GM18520 (cell line): ENCODE results near the gene SLC6A20.
"Not testable (repeated sequence)": the region's sequence is repeated elsewhere in the genome, so short reads cannot be mapped to it uniquely, and the experiment has no call there.

Experiments
- ATAC-seq: cut with Tn5 transposase; IDR thresholded peaks from one replicate; pipeline ENCODE4 v1.9.1; 2021; ENCODE audit not compliant: unreplicated experiment

Gene SLC6A20

DNA sequence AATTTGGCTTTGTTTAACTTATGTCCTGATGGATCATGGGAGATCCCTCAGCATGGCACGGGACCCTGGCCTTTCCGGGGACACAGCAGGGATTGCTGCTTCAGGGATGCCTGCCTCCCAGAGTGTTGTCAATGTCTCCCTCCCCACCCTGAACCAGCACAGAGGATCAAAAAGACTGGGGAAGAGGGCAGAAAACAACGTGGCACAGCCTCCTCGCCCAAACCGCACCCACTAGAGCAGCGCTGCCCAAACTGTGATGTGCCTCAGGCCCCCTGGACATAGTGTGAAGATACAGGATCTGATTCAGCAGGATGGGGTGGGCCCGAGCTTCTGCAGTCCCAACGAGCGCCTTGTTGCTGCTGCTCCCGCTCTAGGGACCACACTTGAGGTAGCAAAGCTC is 34.5 kb downstream of the SLC6A20 start:
- ATAC-seq: no peak

- ATAC-seq: no peak
Measured at GRCh38 chr3:45760878-45761711, 35.2 kb downstream of the SLC6A20 start.

DNA sequence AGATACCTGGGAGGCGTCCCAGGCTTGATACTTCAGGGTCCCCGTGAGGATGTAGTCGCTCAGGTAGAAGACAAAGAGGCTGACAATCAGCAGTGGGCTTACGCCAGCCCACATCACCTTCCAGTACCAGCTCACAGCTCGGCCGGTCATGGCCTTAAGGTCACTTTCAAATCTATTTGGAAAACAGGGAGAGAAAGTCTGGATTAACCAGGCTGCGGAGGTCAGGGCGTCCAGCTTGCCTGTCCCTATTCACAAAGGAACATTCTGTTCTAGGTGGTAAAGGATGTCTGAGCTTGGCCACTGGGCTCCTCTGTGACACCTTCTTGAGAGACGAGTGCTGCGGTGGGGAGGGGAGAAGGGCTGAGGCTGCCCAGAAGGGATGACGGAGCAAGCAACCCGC is 36.5 kb downstream of the SLC6A20 start:
- ATAC-seq: no peak

- no peak for ATAC-seq
Measured at GRCh38 chr3:45758871-45759270, 37.5 kb downstream of the SLC6A20 start.

GRCh38 chr3:45757141-45757540 is 39.2 kb downstream of the SLC6A20 start:
- ATAC-seq: not testable (repeated sequence)

GRCh38 chr3:45756055-45756454 is 40.3 kb downstream of the SLC6A20 start:
- no peak for ATAC-seq

DNA sequence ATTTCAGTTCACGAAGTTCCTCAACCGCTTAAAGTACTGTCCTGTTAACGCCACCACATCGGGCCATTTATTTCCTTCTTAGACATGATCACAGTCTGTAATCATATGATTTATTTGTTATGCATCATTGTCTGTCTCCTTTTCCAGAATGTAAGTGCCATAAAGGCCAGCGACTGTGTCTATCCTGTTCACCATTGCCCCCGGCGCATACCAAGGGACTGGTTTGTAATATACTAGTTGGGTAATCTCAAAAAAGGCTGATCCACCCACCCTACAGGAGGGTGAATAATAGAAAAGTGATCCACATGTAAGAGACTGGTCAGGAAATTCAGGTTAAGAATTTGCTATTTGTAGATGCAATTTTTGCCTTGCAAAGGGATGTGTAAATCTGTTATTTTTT is 41.9 kb downstream of the SLC6A20 start:
- no peak for ATAC-seq

GRCh38 chr3:45753095-45753494 is 43.2 kb downstream of the SLC6A20 start:
- ATAC-seq: no peak

DNA sequence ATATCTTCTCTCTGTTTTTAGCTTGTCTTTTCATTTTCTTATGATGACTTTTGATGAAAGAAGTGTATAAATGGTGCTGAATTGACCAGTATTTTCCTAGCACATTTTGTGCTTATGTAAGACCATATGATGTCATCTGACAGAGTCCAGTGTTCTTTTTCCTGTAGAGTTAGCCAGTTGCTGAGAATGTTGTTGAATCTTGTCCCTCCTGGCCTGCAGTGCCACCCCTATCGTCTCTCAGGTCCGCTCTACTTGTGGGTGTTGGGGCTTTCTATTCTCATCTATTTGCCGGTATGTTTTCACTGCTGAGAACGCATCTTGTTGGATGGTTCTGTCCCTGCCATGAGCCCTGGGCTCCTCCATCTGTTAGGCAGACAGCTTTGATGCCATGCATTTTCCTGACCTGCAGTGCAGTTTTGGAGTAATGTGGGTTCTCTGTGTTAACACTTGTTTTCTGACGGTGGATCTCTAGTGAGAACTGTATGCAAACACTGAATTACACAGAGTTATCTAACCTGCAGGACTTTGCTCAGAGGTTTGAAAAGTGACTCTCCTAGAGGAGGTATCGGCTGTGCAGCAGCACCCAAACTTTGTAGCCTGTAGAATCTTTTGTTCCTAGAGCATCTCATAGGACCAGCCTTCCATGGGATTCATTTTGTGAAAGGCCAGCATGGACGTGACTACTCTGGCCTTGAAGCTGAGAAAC is 44.6 kb downstream of the SLC6A20 start:
- ATAC-seq: no peak

DNA sequence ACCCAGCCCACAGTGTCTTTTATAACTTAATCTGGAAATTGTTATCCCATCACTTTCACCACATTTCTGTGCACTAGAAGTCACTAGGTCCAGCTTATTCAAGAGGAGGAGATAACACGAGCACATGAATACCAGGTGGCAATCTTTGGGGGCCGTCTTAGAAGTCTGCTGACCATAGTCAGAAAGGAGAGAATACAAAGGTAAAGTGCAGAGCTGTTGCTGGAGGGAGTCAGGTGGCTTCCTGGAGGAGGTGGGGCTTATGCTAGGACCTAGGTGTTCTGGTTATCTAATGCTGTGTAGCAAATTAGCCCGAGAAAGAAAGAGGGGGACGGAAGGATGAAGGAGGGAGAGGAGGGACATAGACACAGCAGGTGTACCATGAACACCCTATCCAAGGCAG is 46.5 kb downstream of the SLC6A20 start:
- no peak for ATAC-seq

DNA sequence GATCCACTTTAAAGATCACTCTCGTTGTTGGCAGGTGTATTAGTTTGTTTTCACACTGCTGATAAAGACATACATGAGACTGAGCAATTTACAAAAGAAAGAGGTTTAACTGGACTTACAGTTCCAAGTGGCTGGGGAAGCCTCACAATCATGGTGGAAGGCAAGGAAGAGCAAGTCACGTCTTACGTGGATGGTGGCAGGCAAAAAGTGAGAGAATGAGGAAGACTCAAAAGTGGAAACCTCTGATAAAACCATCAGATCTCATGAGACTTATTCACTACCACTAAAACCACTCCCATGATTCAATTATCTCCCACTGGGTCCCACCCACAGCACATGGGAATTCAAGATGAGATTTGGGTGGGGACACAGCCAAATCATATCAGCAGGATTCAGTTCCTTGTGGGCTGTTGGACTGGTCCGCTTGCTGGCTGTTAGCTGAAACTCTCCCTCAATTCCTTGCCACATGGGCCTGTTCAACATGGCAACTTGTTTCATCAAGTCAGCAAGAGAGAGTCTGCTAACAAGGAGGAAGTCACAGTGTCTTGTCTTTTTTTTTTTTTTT is 47.2 kb downstream of the SLC6A20 start:
- not testable (repeated sequence) for ATAC-seq

GRCh38 chr3:45748068-45748467 is 48.3 kb downstream of the SLC6A20 start:
- no peak for ATAC-seq

DNA sequence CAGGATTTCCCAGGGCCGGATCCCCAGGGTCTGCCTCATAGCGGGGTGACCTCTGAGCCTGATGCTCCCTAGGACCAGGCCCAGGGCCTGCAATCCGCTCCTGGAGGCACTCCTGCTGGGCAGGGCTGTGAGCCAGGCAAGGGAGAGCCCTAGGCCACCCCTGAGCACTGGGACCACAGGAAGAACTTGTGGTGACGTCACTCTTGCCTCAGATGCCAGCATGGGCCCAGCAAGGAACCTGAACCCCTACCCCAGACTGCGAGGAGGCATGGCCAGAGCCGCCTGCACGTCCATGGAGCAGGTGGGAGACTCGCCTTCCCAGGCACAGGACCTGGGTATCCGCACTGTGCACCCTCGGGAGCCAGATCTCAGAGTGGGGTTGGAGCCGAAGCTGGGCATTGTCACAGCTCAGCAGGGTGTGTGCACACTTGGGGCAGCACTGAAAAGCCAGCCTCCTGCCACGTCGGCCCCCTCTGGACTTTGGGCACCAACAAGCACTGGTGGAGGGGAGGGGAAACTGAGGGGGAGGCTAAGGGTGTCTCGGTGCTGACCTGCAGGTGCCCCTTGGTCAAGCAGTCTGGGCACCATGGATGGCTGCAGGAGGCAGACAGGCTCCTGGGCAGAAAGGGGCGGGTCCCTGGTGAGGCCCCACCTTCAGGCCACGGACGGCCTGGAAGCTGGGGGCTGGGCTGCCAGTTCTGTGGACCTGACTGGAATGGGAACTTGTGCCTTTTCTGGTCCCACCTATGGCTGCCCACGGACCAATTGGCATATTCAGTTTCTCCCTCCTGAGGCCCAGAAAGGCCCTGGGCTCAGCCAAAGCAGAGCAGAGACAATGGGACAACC is 49.3 kb downstream of the SLC6A20 start:
- ATAC-seq: no peak

- ATAC-seq: no peak
Measured at GRCh38 chr3:45746165-45746776, 50.1 kb downstream of the SLC6A20 start.

- ATAC-seq: no peak
Measured at GRCh38 chr3:45742461-45743089, 53.8 kb downstream of the SLC6A20 start.

- no peak for ATAC-seq
Measured at GRCh38 chr3:45741742-45742460, 54.4 kb downstream of the SLC6A20 start.

GRCh38 chr3:45741247-45741646 is 55.1 kb downstream of the SLC6A20 start:
- no peak for ATAC-seq

- no peak for ATAC-seq
Measured at GRCh38 chr3:45739991-45740390, 56.3 kb downstream of the SLC6A20 start.

DNA sequence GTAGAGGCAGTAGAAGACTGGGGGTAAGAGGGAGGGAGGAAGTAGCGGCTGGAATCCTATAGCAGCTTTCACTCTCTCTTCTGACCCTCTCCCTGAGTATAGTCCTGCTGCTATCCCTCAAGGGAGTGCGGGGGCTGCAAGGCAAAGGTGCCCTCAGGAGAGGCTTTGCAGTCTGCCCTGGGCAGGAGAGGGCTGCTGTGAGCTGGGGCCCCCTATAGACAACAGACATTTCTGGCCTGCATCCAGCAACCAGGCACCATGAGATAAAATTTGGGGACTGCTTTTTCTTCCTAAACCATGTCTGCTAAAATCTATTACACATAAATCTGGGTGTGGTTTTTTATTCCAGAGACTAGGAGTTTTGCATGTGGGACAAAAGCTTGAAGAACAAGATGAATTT is 59.1 kb downstream of the SLC6A20 start:
- no peak for ATAC-seq

DNA sequence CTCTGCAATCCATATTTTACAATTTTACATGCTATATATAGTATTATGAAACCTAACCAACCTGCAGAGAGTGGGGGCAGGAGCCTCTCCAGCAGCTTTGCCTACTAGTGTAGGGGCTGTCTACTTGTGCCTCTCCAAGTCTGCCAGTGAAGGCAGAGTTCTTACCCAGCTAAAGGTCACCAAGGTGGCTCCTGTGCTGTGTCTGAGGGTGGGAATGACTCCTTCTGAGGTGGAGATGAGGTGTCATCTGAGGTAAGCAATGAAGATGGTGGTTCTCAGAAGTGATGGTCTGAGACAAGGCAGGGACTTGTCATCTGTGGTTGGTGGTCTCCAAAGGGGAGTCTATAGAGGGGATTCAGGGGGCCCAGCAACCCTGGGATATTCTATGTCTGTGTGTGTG is 59.6 kb downstream of the SLC6A20 start:
- no peak for ATAC-seq
